Placental epithelial cell (primary cell): ENCODE results near the gene AFTPH. TPM values are rescaled to one million over a fixed set of nuclear protein-coding genes. Genes with fewer than 3 reads are reported as not detected.

Source experiments
- small RNA-seq: library from RNA; depleted of rRNA; stranded (forward); fragments of <200 nt; gene quantifications from one replicate; pipeline ENCODE3, GENCODE V24; 2012
- total RNA-seq: library from RNA; depleted of rRNA; stranded (reverse); fragments of >200 nt; gene quantifications from 2 replicates; pipeline ENCODE4 v1.2.3, GENCODE V29; 2012

Gene AFTPH
- 28.4 and 29.4 TPM in 2 replicates for total RNA-seq

GRCh38 chr2:64523666-64524603 lies at the start of gene AFTPH:
Gene AFTPH, plus strand, starts transcription at chr2:64524328. Its CDS starts 27,147 bp downstream, at chr2:64551475.

Small RNAs within 50 kb of the gene (small RNA-seq; reads per million reads assigned to genes)
- not detected for gene RNU6-100P

Other genes starting within 250 kb of the AFTPH start
- 2.7 and 3.1 TPM in 2 replicates for gene LGALSL, start 70.2 kb upstream of the AFTPH start, total RNA-seq
- 9.0 and 14.0 TPM in 2 replicates for gene SERTAD2, start 129.6 kb downstream of the AFTPH start, total RNA-seq